K562 (cell line): Measurements from ENCODE around the gene WDR27. TPM values are rescaled to one million over a fixed set of nuclear protein-coding genes. Genes with fewer than 3 reads are reported as not detected.

ENCODE experiments used
- ATAC-seq: fragments of 200-7000 bp; cut with Tn5 transposase; 3 replicates; pipeline ENCODE4 v1.9.1; 2020; ENCODE audit warnings: moderate library complexity
- BruUV-seq: library from RNA; stranded (reverse); fragments of 400-500 nt; replicated peaks from 2 replicates; lab custom pipeline; 2021; lab: Mats Ljungman, UMichigan
- CTCF ChIA-PET: fragments of 300-600 bp; formaldehyde crosslinking; extraction: SDS; loops from one replicate; lab custom pipeline; 2021; ENCODE audit warnings: low intra/inter-chr PET ratio; lab: Yijun Ruan, JAX
- POLR2A ChIA-PET: fragments of 300-600, 350-650 bp; sonication (Branson Sonifier 250); formaldehyde crosslinking; extraction: SDS; loops from one replicate; lab custom pipeline; 2021; ENCODE audit warnings: antibody characterized with exemption, inconsistent platforms; lab: Yijun Ruan, JAX
- DNase-seq, 4 experiments: peaks; one replicate each; pipeline versions ENCODE4 v3.0.0 to v3.0.0-alpha.2; 2011 to 2018; ENCODE audit warnings: low spot score in 3 of 4, mixed read lengths in 3 of 4; ENCODE audit errors: extremely low read depth in 1 of 4
- FAIRE-seq: peaks from 2 replicates; lab custom pipeline; 2011; peaks lifted over from hg19 to GRCh38; lab: Jason Lieb, UNC
- H2AFZ ChIP-seq: 2 replicates; pipeline ENCODE4 v1.6.0; 2011; ENCODE audit warnings: low read depth, low read length, control low read depth, inconsistent platforms
- H3K27ac ChIP-seq: fragments of 200-600 bp; 3 replicates; pipeline ENCODE4 v1.8.0; 2011; ENCODE audit warnings: low read depth, mild to moderate bottlenecking, control low read depth, inconsistent platforms, low read length, moderate library complexity, mixed read lengths; ENCODE audit errors: extremely low read depth
- H3K27me3 ChIP-seq, 2 experiments: fragments of 300-600 bp in 1 of 2; 2 replicates in 1 of 2; 3 replicates in 1 of 2; pipeline versions ENCODE4 v1.6.0 to v1.8.0; 2011; ENCODE audit warnings: inconsistent platforms in 2 of 2, low read length in 2 of 2, mild to moderate bottlenecking in 1 of 2, mixed read lengths in 1 of 2, moderate library complexity in 1 of 2; ENCODE audit not compliant: control insufficient read depth in 2 of 2, insufficient read depth in 2 of 2
- H3K36me3 ChIP-seq: fragments of 300-600 bp; 3 replicates; pipeline ENCODE4 v1.8.0; 2011; ENCODE audit warnings: mild to moderate bottlenecking, low read length, inconsistent platforms; ENCODE audit not compliant: control insufficient read depth, insufficient read depth
- H3K4me1 ChIP-seq, 2 experiments: fragments of 200-600 bp in 1 of 2; replicated peaks in 1 of 2; 2 replicates in 1 of 2; 3 replicates in 1 of 2; pipeline versions ENCODE4 v1.5.1 to v1.8.0; 2011; ENCODE audit warnings: inconsistent platforms in 2 of 2, low read length in 2 of 2, mild to moderate bottlenecking in 1 of 2, mixed read lengths in 1 of 2, moderate library complexity in 1 of 2; ENCODE audit not compliant: control insufficient read depth in 2 of 2, insufficient read depth in 2 of 2
- H3K4me2 ChIP-seq: 2 replicates; pipeline ENCODE4 v1.6.1; 2011; ENCODE audit warnings: low read length, control low read depth, inconsistent platforms, mixed read lengths; ENCODE audit not compliant: insufficient read depth
- H3K4me3 ChIP-seq: fragments of 200-600 bp; sonication (generic), shearing (Covaris generic); 2 replicates; pipeline ENCODE4 v1.5.1; 2016; ENCODE audit warnings: control low read depth, inconsistent platforms
- H3K79me2 ChIP-seq: fragments of 200-600 bp; 3 replicates; pipeline ENCODE4 v1.8.0; 2011; ENCODE audit warnings: low read length, inconsistent platforms; ENCODE audit not compliant: control insufficient read depth, insufficient read depth
- H3K9ac ChIP-seq, 2 experiments: 2 replicates each; pipeline versions ENCODE4 v1.6.0 to v1.6.1; 2011; ENCODE audit warnings: low read depth in 2 of 2, low read length in 2 of 2, control low read depth in 1 of 2, inconsistent platforms in 1 of 2, mild to moderate bottlenecking in 1 of 2, mixed read lengths in 1 of 2; ENCODE audit not compliant: insufficient read depth in 1 of 2
- H3K9me1 ChIP-seq: one replicate; pipeline ENCODE4 v1.6.0; 2011; ENCODE audit warnings: inconsistent platforms, mild to moderate bottlenecking, low read length, moderate library complexity; ENCODE audit not compliant: control insufficient read depth, insufficient read depth
- H3K9me3 ChIP-seq: replicated peaks from 2 replicates; pipeline ENCODE4 v1.5.1; 2011; ENCODE audit warnings: low read depth, low read length, inconsistent platforms; ENCODE audit not compliant: control insufficient read depth, insufficient read depth
- H4K20me1 ChIP-seq: replicated peaks from 2 replicates; pipeline ENCODE4 v1.6.1; 2011; ENCODE audit warnings: low read length, inconsistent platforms, mixed read lengths; ENCODE audit not compliant: control insufficient read depth, insufficient read depth
- BRF1 ChIP-seq: IDR thresholded peaks from 3 replicates; pipeline ENCODE4 v1.6.1; 2011; ENCODE audit warnings: borderline replicate concordance, mild to moderate bottlenecking; ENCODE audit not compliant: insufficient read length; ENCODE audit errors: extremely low read depth
- CBX1 ChIP-seq: sonication (generic); IDR thresholded peaks from 2 replicates; pipeline ENCODE4 v1.6.1; 2016; ENCODE audit warnings: antibody characterized with exemption, low read depth, mild to moderate bottlenecking
- DPF2 ChIP-seq: fragments of 450-650 bp; IDR thresholded peaks from 2 replicates; pipeline ENCODE4 v1.6.1; 2016
- FOXA1 ChIP-seq: fragments of 450-650 bp; IDR thresholded peaks from 2 replicates; pipeline ENCODE4 v1.6.1; 2016; ENCODE audit warnings: mild to moderate bottlenecking, borderline replicate concordance
- HDAC1 ChIP-seq, 2 experiments: fragments of 450-650 bp; IDR thresholded peaks; 2 replicates each; pipeline ENCODE4 v1.6.1; 2016 to 2017; ENCODE audit warnings: inconsistent platforms in 1 of 2, mild to moderate bottlenecking in 1 of 2, moderate library complexity in 1 of 2
- MAFK ChIP-seq: IDR thresholded peaks from 2 replicates; pipeline ENCODE4 v1.6.1; 2011; ENCODE audit warnings: low read length, improper control_type of control experiment
- PHB2 ChIP-seq: fragments of 450-650 bp; IDR thresholded peaks from 2 replicates; pipeline ENCODE4 v1.6.1; 2017; ENCODE audit warnings: low read depth
- SIN3B ChIP-seq: fragments of 450-650 bp; IDR thresholded peaks from 2 replicates; pipeline ENCODE4 v1.6.1; 2017; ENCODE audit warnings: low read depth, mild to moderate bottlenecking, moderate library complexity
- SRSF1 ChIP-seq: fragments of 200-400 bp; formaldehyde crosslinking; IDR thresholded peaks from 2 replicates; pipeline ENCODE4 v1.6.1; 2017; ENCODE audit warnings: mild to moderate bottlenecking, low read depth, low read length, moderate library complexity
- TCF7 ChIP-seq: sonication (generic); IDR thresholded peaks from 2 replicates; pipeline ENCODE4 v1.6.1; 2016; ENCODE audit warnings: antibody characterized with exemption, borderline replicate concordance
- ZNF184 ChIP-seq: sonication (generic); formaldehyde crosslinking; IDR thresholded peaks from 2 replicates; pipeline ENCODE4 v1.5.0; 2020; ENCODE audit warnings: missing genetic modification reagents
- ZNF41 ChIP-seq: fragments of 250-450 bp; sonication (Bioruptor Pico); conservative IDR thresholded peaks from 2 replicates; pipeline ENCODE4 v1.4.0; 2020; ENCODE audit warnings: mild to moderate bottlenecking
- WGBS: fragments of 100-300 bp; shearing (Covaris generic); methylation state at CpG from one replicate; pipeline ENCODE4 v1.1.6; 2016; ENCODE audit warnings: low coverage, mixed read lengths; ENCODE audit not compliant: insufficient coverage; ENCODE audit errors: missing lambda C conversion rate; 5-methylcytosine and 5-hydroxymethylcytosine counted together
- in situ Hi-C: fragments of 300-500 bp; cut with MboI; formaldehyde crosslinking; loops from 4 replicates; pipeline ENCODE4 v1.15.0; 2018; ENCODE audit warnings: inconsistent platforms, mixed read lengths
- intact Hi-C: fragments of 100-400 bp; cut with micrococcal nuclease; formaldehyde crosslinking; loops from 2 replicates; pipeline ENCODE4 v1.14.2; 2022
- polyA plus RNA-seq, 8 experiments: library from polyadenylated mRNA; depleted of rRNA in 4 of 8; stranded (reverse) in 5 of 8; unstranded in 3 of 8; fragments of >200 nt; fragmentation: Nextera tagmentation in 2 of 8; fragmentation: Illumina TruSeq in 1 of 8; extraction: Ambion mirVana in 2 of 8; extraction: Trizol in 1 of 8; gene quantifications; 2 replicates each; pipeline versions ENCODE4 v1.2.1 to v1.2.3, GENCODE V29; 2011 to 2014; ENCODE audit warnings: inconsistent platforms in 1 of 8, missing spikeins in 1 of 8
- total RNA-seq, 7 experiments: library from RNA; depleted of rRNA in 6 of 7; stranded (reverse); fragments of >200 nt in 6 of 7; fragmentation: Illumina TruSeq in 2 of 7; extraction: Trizol in 2 of 7; gene quantifications; 2 replicates each; pipeline versions ENCODE4 v1.2.1 to v1.2.3, GENCODE V29; 2011 to 2021; ENCODE audit warnings: low replicate concordance in 1 of 7
- TF ChIP-seq, protein P1 (sequence below): IDR thresholded peaks from 2 replicates; pipeline ENCODE4 v1.6.1; 2016; ENCODE audit warnings: missing genetic modification characterization, missing compliant biosample characterization
- TF ChIP-seq, protein P2 (sequence below): fragments of 450-650 bp; IDR thresholded peaks from 2 replicates; pipeline ENCODE4 v1.6.1; 2017; ENCODE audit warnings: mild to moderate bottlenecking, moderate library complexity
- TF ChIP-seq, protein P3 (sequence below): IDR thresholded peaks from 2 replicates; pipeline ENCODE4 v1.6.1; 2012; ENCODE audit warnings: low read depth, low read length, improper control_type of control experiment, borderline replicate concordance
- TF ChIP-seq, protein P4 (sequence below), 2 experiments: IDR thresholded peaks; 2 replicates each; pipeline ENCODE4 v1.6.1; 2012; ENCODE audit warnings: improper control_type of control experiment in 2 of 2, low read depth in 2 of 2, low read length in 2 of 2, borderline replicate concordance in 1 of 2

The WDR27 gene
- total and polyA plus RNA-seq, 9 of the 15 experiments (the other 6 are each of a cell fraction or from before 2014, with no cell fraction given): 4.3 to 77.2 (median 22.7) TPM

DNA sequence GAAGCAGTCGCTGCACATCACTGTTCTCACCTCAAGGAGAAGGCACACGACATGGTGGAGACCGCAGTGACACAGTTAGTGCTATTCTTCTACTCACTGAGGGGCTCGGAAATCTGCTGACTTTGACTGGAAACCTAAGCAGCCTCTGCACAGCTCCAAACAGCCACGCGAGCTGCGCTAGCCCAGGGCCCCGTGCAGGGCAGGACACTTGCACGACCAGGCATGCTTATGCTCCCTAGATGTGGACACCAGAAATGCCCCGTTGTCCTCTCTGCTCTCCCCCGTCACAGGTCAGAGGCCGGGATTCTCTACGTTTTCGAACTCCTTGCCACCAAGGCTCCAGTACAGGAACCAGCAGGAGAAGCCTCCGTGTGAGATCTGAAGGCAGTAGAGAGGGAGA is 201.1 kb downstream of the WDR27 start (continued):
- TF ChIP-seq, protein P1, sequence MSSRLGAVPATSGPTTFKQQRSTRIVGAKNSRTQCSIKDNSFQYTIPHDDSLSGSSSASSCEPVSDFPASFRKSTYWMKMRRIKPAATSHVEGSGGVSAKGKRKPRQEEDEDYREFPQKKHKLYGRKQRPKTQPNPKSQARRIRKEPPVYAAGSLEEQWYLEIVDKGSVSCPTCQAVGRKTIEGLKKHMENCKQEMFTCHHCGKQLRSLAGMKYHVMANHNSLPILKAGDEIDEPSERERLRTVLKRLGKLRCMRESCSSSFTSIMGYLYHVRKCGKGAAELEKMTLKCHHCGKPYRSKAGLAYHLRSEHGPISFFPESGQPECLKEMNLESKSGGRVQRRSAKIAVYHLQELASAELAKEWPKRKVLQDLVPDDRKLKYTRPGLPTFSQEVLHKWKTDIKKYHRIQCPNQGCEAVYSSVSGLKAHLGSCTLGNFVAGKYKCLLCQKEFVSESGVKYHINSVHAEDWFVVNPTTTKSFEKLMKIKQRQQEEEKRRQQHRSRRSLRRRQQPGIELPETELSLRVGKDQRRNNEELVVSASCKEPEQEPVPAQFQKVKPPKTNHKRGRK: no peak
- TF ChIP-seq, protein P2, sequence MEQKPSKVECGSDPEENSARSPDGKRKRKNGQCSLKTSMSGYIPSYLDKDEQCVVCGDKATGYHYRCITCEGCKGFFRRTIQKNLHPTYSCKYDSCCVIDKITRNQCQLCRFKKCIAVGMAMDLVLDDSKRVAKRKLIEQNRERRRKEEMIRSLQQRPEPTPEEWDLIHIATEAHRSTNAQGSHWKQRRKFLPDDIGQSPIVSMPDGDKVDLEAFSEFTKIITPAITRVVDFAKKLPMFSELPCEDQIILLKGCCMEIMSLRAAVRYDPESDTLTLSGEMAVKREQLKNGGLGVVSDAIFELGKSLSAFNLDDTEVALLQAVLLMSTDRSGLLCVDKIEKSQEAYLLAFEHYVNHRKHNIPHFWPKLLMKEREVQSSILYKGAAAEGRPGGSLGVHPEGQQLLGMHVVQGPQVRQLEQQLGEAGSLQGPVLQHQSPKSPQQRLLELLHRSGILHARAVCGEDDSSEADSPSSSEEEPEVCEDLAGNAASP: no peak
- TF ChIP-seq DPF2 (no peak), ZNF41 (no peak)

DNA sequence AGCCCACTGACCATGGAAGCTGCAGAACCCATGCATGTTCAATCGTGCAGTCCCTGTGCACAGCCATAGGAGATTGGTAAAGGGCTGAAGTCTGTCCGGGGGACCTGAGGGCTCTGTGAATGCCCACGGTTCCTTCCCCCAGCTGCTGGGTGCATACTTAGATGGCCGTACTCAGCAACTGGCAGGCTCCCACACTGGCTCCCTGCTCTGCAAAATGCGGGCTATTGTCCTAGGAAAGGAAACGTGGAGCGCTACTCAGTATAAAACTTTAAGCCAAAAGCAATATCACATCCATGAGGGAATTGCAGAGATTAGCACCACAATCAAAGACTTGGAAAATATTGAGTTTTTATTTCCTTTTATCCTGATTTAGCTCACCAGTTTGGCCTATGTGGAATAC is 202.0 kb downstream of the WDR27 start:
- ATAC-seq: no peak
- no peaks in the 10 kb centered on the region for H3K79me2 ChIP-seq
- no peak overlapping the region for H2AFZ ChIP-seq
- H3K4me1 ChIP-seq: peaks cover 0 to 5% of the 10 kb centered on the region in 2 experiments; a peak in 1 of 5 replicates
- no peak overlapping the region for H3K4me3 ChIP-seq
- peaks cover 24 to 38% of the 10 kb centered on the region in 2 experiments; a peak in 4 of 5 replicates for H3K27me3 ChIP-seq
- BruUV-seq: no TSS peak
- H3K9ac ChIP-seq: no peak overlapping the region
- no peak overlapping the region for H3K27ac ChIP-seq
- H3K9me3 ChIP-seq: no peaks in the 10 kb centered on the region
- ChIA-PET CTCF (no interaction called here), POLR2A (no interaction called here)
- no peak for FAIRE-seq
- in situ Hi-C loops (loop anchor here (10.0 kb wide), 1 partner anchor 515 kb away; no protein-coding TSS in a partner anchor), intact Hi-C loops (no loop called here)
- H3K9me1 ChIP-seq: no peaks in the 10 kb centered on the region
- no peaks in the 10 kb centered on the region for H3K36me3 ChIP-seq
- DNase-seq: no peak
- no peaks in the 10 kb centered on the region; the same call in 1 of the 2 replicates for H4K20me1 ChIP-seq
- WGBS: 4% methylated on average over 7 of the region's 7 CpGs
- H3K4me2 ChIP-seq: no peak overlapping the region
- TF ChIP-seq HDAC1 (IDR thresholded peaks at IDR 0.05) (no peak), ZNF184 (CRISPR knock-in tag) (no peak), SIN3B (no peak), TCF7 (no peak), MAFK (no peak), SRSF1 (no peak), CBX1 (no peak), BRF1 (no peak), FOXA1 (no peak), PHB2 (no peak)
- TF ChIP-seq, protein P3, sequence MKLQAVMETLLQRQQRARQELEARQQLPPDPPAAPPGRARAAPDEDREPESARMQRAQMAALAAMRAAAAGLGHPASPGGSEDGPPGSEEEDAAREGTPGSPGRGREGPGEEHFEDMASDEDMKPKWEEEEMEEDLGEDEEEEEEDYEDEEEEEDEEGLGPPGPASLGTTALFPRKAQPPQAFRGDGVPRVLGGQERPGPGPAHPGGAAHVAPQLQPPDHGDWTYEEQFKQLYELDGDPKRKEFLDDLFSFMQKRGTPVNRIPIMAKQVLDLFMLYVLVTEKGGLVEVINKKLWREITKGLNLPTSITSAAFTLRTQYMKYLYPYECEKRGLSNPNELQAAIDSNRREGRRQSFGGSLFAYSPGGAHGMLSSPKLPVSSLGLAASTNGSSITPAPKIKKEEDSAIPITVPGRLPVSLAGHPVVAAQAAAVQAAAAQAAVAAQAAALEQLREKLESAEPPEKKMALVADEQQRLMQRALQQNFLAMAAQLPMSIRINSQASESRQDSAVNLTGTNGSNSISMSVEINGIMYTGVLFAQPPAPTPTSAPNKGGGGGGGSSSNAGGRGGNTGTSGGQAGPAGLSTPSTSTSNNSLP: no peak
- TF ChIP-seq, protein P4, sequence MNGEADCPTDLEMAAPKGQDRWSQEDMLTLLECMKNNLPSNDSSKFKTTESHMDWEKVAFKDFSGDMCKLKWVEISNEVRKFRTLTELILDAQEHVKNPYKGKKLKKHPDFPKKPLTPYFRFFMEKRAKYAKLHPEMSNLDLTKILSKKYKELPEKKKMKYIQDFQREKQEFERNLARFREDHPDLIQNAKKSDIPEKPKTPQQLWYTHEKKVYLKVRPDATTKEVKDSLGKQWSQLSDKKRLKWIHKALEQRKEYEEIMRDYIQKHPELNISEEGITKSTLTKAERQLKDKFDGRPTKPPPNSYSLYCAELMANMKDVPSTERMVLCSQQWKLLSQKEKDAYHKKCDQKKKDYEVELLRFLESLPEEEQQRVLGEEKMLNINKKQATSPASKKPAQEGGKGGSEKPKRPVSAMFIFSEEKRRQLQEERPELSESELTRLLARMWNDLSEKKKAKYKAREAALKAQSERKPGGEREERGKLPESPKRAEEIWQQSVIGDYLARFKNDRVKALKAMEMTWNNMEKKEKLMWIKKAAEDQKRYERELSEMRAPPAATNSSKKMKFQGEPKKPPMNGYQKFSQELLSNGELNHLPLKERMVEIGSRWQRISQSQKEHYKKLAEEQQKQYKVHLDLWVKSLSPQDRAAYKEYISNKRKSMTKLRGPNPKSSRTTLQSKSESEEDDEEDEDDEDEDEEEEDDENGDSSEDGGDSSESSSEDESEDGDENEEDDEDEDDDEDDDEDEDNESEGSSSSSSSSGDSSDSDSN (IDR thresholded peaks at IDR 0.05; ENCODE audit: borderline replicate concordance in 1 of 2, low read depth in 2 of 2, low read length in 2 of 2): no peak
